Ovary (tissue), 9 donors: Measurements from ENCODE around the gene NOP58. TPM values are rescaled to one million over a fixed set of nuclear protein-coding genes. Genes with fewer than 3 reads are reported as not detected.
"Not testable (repeated sequence)": the region's sequence is repeated elsewhere in the genome, so short reads cannot be mapped to it uniquely, and the experiment has no call there.

Experiments
- DNase-seq, 5 donors: peaks; one replicate each; pipeline ENCODE4 v3.0.0-alpha.2; 2019 to 2020
- H3K27ac ChIP-seq, 2 donors: fragments of 200-600 bp; one replicate each; pipeline versions ENCODE4 v1.5.1 to v1.8.0; 2019 to 2022
- H3K27me3 ChIP-seq: fragments of 200-600 bp; one replicate; pipeline ENCODE4 v1.8.0; 2022
- H3K36me3 ChIP-seq: fragments of 200-600 bp; sonication (generic); one replicate; pipeline ENCODE4 v1.5.1; 2019
- H3K4me1 ChIP-seq: one replicate; pipeline ENCODE4 v1.8.1; 2013; ENCODE audit warnings: mild to moderate bottlenecking, moderate library complexity; ENCODE audit not compliant: insufficient read depth
- H3K4me3 ChIP-seq: fragments of 200-600 bp; sonication (generic); one replicate; pipeline ENCODE4 v1.5.1; 2017
- H3K9me3 ChIP-seq, 2 donors: fragments of 200-600 bp in 1 of 2; sonication (generic) in 1 of 2; one replicate each; pipeline versions ENCODE4 v1.5.1 to v1.8.1; 2013 to 2019; ENCODE audit warnings: mild to moderate bottlenecking in 1 of 2, moderate library complexity in 1 of 2
- CTCF ChIP-seq, 3 donors: fragments of 450-650 bp in 2 of 3; fragments of 200-600 bp in 1 of 3; IDR thresholded peaks; one replicate each; pipeline versions ENCODE4 v1.5.1 to v1.8.0; 2016 to 2022; ENCODE audit warnings: antibody characterized with exemption in 3 of 3, mild to moderate bottlenecking in 1 of 3
- EP300 ChIP-seq: sonication (generic); formaldehyde crosslinking; IDR thresholded peaks from one replicate; pipeline ENCODE4 v1.6.1; 2017; ENCODE audit warnings: antibody characterized with exemption
- POLR2A ChIP-seq: fragments of 450-650 bp; IDR thresholded peaks from one replicate; pipeline ENCODE4 v1.6.1; 2017; ENCODE audit warnings: antibody characterized with exemption, mild to moderate bottlenecking, moderate library complexity
- WGBS, 3 donors: extraction: QIAGEN DNeasy Blood & Tissue Kit in 1 of 3; methylation state at CpG; one replicate each; pipeline versions ENCODE4 v1.1.5 to v1.1.7; 2013 to 2017; 5-methylcytosine and 5-hydroxymethylcytosine counted together
- intact Hi-C, 4 donors: fragments of 100-400 bp; cut with DNase I; formaldehyde crosslinking; loops; one replicate each; pipeline versions ENCODE4 v1.11.0 to v1.15.1; 2022 to 2023
- polyA plus RNA-seq, 2 donors: library from polyadenylated mRNA; stranded (reverse); fragments of 200-250 nt in 1 of 2; fragments of 350-450 nt in 1 of 2; fragmentation: Illumina TruSeq in 1 of 2; extraction: RNeasy Lipid Tissue Mini Kit (QIAGEN cat#74804) in 1 of 2; gene quantifications; one replicate each; pipeline ENCODE4 v1.2.3, GENCODE V29; 2013 to 2014
- total RNA-seq, 7 donors: library from RNA; depleted of rRNA in 2 of 7; stranded (reverse); fragments of >200 nt in 2 of 7; fragmentation: NEBNext Ultra II Directional in 3 of 7; extraction: Animal tissue kit (Norgen Biotek cat#: 25700) in 3 of 7; gene quantifications; one replicate each; pipeline versions ENCODE4 v1.1.0 to v1.2.4, GENCODE V29; 2016 to 2023
- donor health status: DM: no; HTN: no; CAD: no; lungs with moderate emphysema.
- donor health status: DM: no; HTN: no; CAD: no.
- donor health status: Bipolar disorder and iron deficiency.
- donor health status: DM: yes; HTN: yes; CAD: no.
- donor health status: DM: no; HTN: no; CAD: no.
- donor health status: DM: yes; HTN: yes; CAD: no.

Gene NOP58
- total and polyA plus RNA-seq, 9 donors, result 37.3 to 74.7 (median 58.4) TPM

- no peak for DNase-seq
- Histone ChIP-seq H3K4me3 (no peak overlapping the region), H3K9me3 (no peaks in the 10 kb centered on the region), H3K36me3 (no peaks in the 10 kb centered on the region), H3K27ac (no peak overlapping the region), H3K27me3 (no peaks in the 10 kb centered on the region), H3K4me1 (peaks cover 3% of the 10 kb centered on the region)
- 47 to 72% (median 63%) methylated on average over 4 of the region's 4 CpGs for WGBS, 3 donors
- intact Hi-C loops, result no loop called here
- TF ChIP-seq CTCF (IDR thresholded peaks at IDR 0.05) (no peak), POLR2A (no peak)
Observed at GRCh38 chr2:202261531-202261930, 4.0 kb upstream of the NOP58 start.

DNA sequence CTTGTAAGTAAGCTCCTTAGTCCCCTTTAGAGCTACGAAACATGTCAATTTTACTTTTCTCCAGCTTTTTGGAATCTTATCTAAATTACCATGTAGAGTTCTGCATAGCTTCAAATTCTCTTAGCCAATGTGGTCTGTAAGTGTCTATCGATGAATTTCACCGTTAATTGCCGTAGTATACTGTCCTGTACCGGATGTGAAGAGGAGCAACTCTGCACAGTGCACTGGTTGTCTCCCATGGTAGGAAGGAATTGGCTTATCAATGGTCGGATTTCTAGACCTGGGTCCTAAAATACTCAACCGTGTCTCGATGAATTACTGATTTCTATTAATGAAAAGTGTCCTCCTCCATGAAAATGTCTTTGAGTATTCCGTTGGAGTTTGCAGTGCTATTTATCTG is 1.9 kb downstream of the NOP58 start:
- intact Hi-C loops, result no loop called here
- WGBS, 3 donors, result 4 to 19% (median 5%) methylated on average over 9 of the region's 9 CpGs
- H3K27ac ChIP-seq, result no peak overlapping the region
- TF ChIP-seq EP300, result no peak
- TF ChIP-seq CTCF (IDR thresholded peaks at IDR 0.05), result no peak
- TF ChIP-seq POLR2A, result no peak
- H3K4me1 ChIP-seq, result peaks cover 6% of the 10 kb centered on the region
- DNase-seq, result no peak
- no peaks in the 10 kb centered on the region for H3K36me3 ChIP-seq
- H3K4me3 ChIP-seq, result peak overlapping the region; percentile 60
- H3K9me3 ChIP-seq, result no peaks in the 10 kb centered on the region
- no peaks in the 10 kb centered on the region for H3K27me3 ChIP-seq

DNA sequence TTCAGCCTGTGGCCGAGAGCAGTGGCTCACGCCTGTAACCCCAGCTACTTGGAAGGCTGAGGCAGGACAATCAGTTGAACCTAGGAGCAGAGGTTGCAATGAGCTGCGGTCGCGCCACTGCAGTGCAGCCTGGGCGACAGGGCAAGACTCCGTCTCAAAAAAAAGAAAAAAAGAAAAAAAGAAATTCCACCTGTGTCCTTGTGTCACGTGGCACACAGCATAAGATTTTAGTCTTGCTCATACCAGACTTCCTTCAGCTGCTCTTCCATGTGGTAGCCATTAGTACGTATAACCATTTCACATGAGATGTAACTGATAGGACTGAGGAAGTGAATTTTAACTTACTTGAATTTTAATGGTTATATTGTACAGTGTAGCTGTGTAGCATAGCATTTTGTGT is 4.0 kb downstream of the NOP58 start:
- 77 to 85% (median 79%) methylated on average over 9 of the region's 9 CpGs for WGBS, 3 donors
- Histone ChIP-seq H3K9me3 (no peaks in the 10 kb centered on the region), H3K36me3 (no peaks in the 10 kb centered on the region), H3K27me3 (no peaks in the 10 kb centered on the region), H3K4me3 (no peak overlapping the region), H3K27ac (no peak overlapping the region), H3K4me1 (peaks cover 5% of the 10 kb centered on the region)
- TF ChIP-seq CTCF (IDR thresholded peaks at IDR 0.05), result no peak
- TF ChIP-seq EP300, result no peak
- no peak for TF ChIP-seq POLR2A
- intact Hi-C loops, result no loop called here
- no peak for DNase-seq

- TF ChIP-seq POLR2A (no peak), EP300 (no peak), CTCF (IDR thresholded peaks at IDR 0.05) (no peak)
- Histone ChIP-seq H3K9me3 (no peaks in the 10 kb centered on the region), H3K27ac (no peak overlapping the region), H3K36me3 (no peaks in the 10 kb centered on the region), H3K4me1 (peaks cover 4% of the 10 kb centered on the region), H3K4me3 (no peak overlapping the region), H3K27me3 (no peaks in the 10 kb centered on the region)
- WGBS, 3 donors, result 78 to 88% (median 78%) methylated on average over 3 of the region's 3 CpGs
- DNase-seq, result no peak
- intact Hi-C loops, result no loop called here
Observed at GRCh38 chr2:202270487-202270886, 4.9 kb downstream of the NOP58 start.

- intact Hi-C loops, H3K4me3 ChIP-seq, H3K27me3 ChIP-seq, H3K4me1 ChIP-seq, H3K27ac ChIP-seq, DNase-seq, H3K36me3 ChIP-seq, H3K9me3 ChIP-seq: not testable (repeated sequence)
- WGBS, 3 donors, result 84 to 94% (median 91%) methylated on average over 11 of the region's 11 CpGs
Observed at GRCh38 chr2:202276078-202276720, 10.6 kb downstream of the NOP58 start.
